ENCODE results near the gene UMPS. TPM values are rescaled to one million over a fixed set of nuclear protein-coding genes. Genes with fewer than 3 reads are reported as not detected.

UMPS gene
- total and polyA plus RNA-seq, 2 donors (not counting 1 experiment from before 2014, with no cell fraction given): 6.6 to 21.4 TPM

GRCh38 chr3:124792341-124793040 lies 62.2 kb downstream of the UMPS start:
- H3K4me3 Mint-ChIP-seq: no peak overlapping the region
- Histone ChIP-seq H3K4me3 (ENCODE audit: control extremely low read depth in 1 of 5, extremely low read depth in 1 of 5, insufficient read depth in 1 of 5, low read depth in 2 of 5, low read length in 4 of 5) (no peak overlapping the region), H3K9ac (ENCODE audit: low read length) (no peak overlapping the region), H3K4me1 (ENCODE audit: control insufficient read depth in 2 of 2, insufficient read depth in 2 of 2, low read length in 2 of 2) (no peaks in the 10 kb centered on the region), H2AFZ (ENCODE audit: insufficient read depth, low read depth, low read length, poor library complexity, severe bottlenecking) (no peak overlapping the region), H3K27ac (ENCODE audit: low read length in 2 of 2) (no peak overlapping the region), H3K9me3 (ENCODE audit: control extremely low read depth in 1 of 3, control insufficient read depth in 2 of 3, insufficient read depth in 1 of 3, low read length in 2 of 3) (no peaks in the 10 kb centered on the region), H3K27me3 (replicated peaks in 1 of 4; ENCODE audit: control extremely low read depth in 1 of 4, control insufficient read depth in 3 of 4, insufficient read depth in 4 of 4, low read length in 3 of 4) (peaks cover 0 to 3% (median 0%) of the 10 kb centered on the region in 4 experiments), H4K20me1 (ENCODE audit: control insufficient read depth, insufficient read depth, low read length, poor library complexity, severe bottlenecking) (no peaks in the 10 kb centered on the region), H3K4me2 (replicated peaks; ENCODE audit: low read depth, low read length, poor library complexity, severe bottlenecking) (no peak overlapping the region), H3K36me3 (replicated peaks in 1 of 2; ENCODE audit: control extremely low read depth in 1 of 2, control insufficient read depth in 1 of 2, extremely low read depth in 1 of 2, insufficient read depth in 2 of 2, low read length in 1 of 2) (no peaks in the 10 kb centered on the region), H3K79me2 (ENCODE audit: control insufficient read depth, insufficient read depth, low read length) (no peaks in the 10 kb centered on the region)
- H3K27me3 Mint-ChIP-seq: peaks cover 9% of the 10 kb centered on the region
- WGBS (ENCODE audit: insufficient coverage): 85% methylated on average over 3 of the region's 7 CpGs
- CTCF ChIA-PET: no interaction called here
- POLR2A ChIA-PET: no interaction called here
- intact Hi-C loops (cut with micrococcal nuclease): no loop called here
- no peak for DNase-seq
- no peaks in the 10 kb centered on the region for H3K4me1 Mint-ChIP-seq
- no peaks in the 10 kb centered on the region for H3K9me3 Mint-ChIP-seq (ENCODE audit: insufficient read depth)
- no peak for ATAC-seq (ENCODE audit: low read depth)
- H3K27ac Mint-ChIP-seq: no peak overlapping the region
- no peak for TF ChIP-seq EZH2 (IDR thresholded peaks at IDR 0.05; ENCODE audit: borderline replicate concordance, insufficient read depth, low read depth, low read length, poor library complexity, severe bottlenecking)
- TF ChIP-seq CTCF (IDR thresholded peaks at IDR 0.05): no peak

GRCh38 chr3:124793054-124793739 lies 62.9 kb downstream of the UMPS start:
- Histone ChIP-seq H3K79me2 (ENCODE audit: control insufficient read depth, insufficient read depth, low read length) (no peaks in the 10 kb centered on the region), H3K36me3 (replicated peaks in 1 of 2; ENCODE audit: control extremely low read depth in 1 of 2, control insufficient read depth in 1 of 2, extremely low read depth in 1 of 2, insufficient read depth in 2 of 2, low read length in 1 of 2) (no peaks in the 10 kb centered on the region), H3K27ac (ENCODE audit: low read length in 2 of 2) (no peak overlapping the region), H3K9ac (ENCODE audit: low read length) (no peak overlapping the region), H3K4me1 (ENCODE audit: control insufficient read depth in 2 of 2, insufficient read depth in 2 of 2, low read length in 2 of 2) (no peaks in the 10 kb centered on the region), H3K27me3 (replicated peaks in 1 of 4; ENCODE audit: control extremely low read depth in 1 of 4, control insufficient read depth in 3 of 4, insufficient read depth in 4 of 4, low read length in 3 of 4) (peaks cover 0 to 3% (median 0%) of the 10 kb centered on the region in 4 experiments), H2AFZ (ENCODE audit: insufficient read depth, low read depth, low read length, poor library complexity, severe bottlenecking) (no peak overlapping the region), H3K4me2 (replicated peaks; ENCODE audit: low read depth, low read length, poor library complexity, severe bottlenecking) (no peak overlapping the region), H3K4me3 (ENCODE audit: control extremely low read depth in 1 of 5, extremely low read depth in 1 of 5, insufficient read depth in 1 of 5, low read depth in 2 of 5, low read length in 4 of 5) (no peak overlapping the region), H4K20me1 (ENCODE audit: control insufficient read depth, insufficient read depth, low read length, poor library complexity, severe bottlenecking) (no peaks in the 10 kb centered on the region), H3K9me3 (ENCODE audit: control extremely low read depth in 1 of 3, control insufficient read depth in 2 of 3, insufficient read depth in 1 of 3, low read length in 2 of 3) (no peaks in the 10 kb centered on the region)
- Mint-ChIP-seq H3K9me3 (ENCODE audit: insufficient read depth) (no peaks in the 10 kb centered on the region), H3K4me1 (no peaks in the 10 kb centered on the region), H3K27ac (no peak overlapping the region), H3K27me3 (peaks cover 9% of the 10 kb centered on the region), H3K4me3 (no peak overlapping the region)
- no peak for DNase-seq
- 82% methylated on average over 4 of the region's 6 CpGs for WGBS (ENCODE audit: insufficient coverage)
- TF ChIP-seq EZH2 (IDR thresholded peaks at IDR 0.05; ENCODE audit: borderline replicate concordance, insufficient read depth, low read depth, low read length, poor library complexity, severe bottlenecking): no peak
- TF ChIP-seq CTCF (IDR thresholded peaks at IDR 0.05): no peak
- POLR2A ChIA-PET: no interaction called here
- intact Hi-C loops (cut with micrococcal nuclease): no loop called here
- CTCF ChIA-PET: no interaction called here
- ATAC-seq (ENCODE audit: low read depth): no peak
